K562 (cell line): ENCODE results near the gene HPSE2. TPM values are rescaled to one million over a fixed set of nuclear protein-coding genes. Genes with fewer than 3 reads are reported as not detected.

ENCODE experiments used
- CC2D1A ChIP-seq: fragments of 450-650 bp; IDR thresholded peaks from 2 replicates; pipeline ENCODE4 v1.6.1; 2017; ENCODE audit warnings: mild to moderate bottlenecking
- CCNT2 ChIP-seq: IDR thresholded peaks from 2 replicates; pipeline ENCODE4 v1.6.1; 2011; ENCODE audit warnings: borderline replicate concordance, low read depth, mild to moderate bottlenecking, moderate library complexity, mixed read lengths, low read length; ENCODE audit not compliant: insufficient read length; ENCODE audit errors: extremely low read depth
- ERF ChIP-seq: fragments of 450-650 bp; formaldehyde crosslinking; IDR thresholded peaks from 2 replicates; pipeline ENCODE4 v1.4.0; 2020; ENCODE audit warnings: mild to moderate bottlenecking, mixed read lengths
- GATAD2B ChIP-seq: fragments of 450-650 bp; IDR thresholded peaks from 2 replicates; pipeline ENCODE4 v1.6.1; 2017; ENCODE audit warnings: mild to moderate bottlenecking, borderline replicate concordance
- HDAC2 ChIP-seq: fragments of 450-650 bp; IDR thresholded peaks from 2 replicates; pipeline ENCODE4 v1.6.1; 2016; ENCODE audit warnings: mild to moderate bottlenecking
- HDAC8 ChIP-seq: fragments of 450-650 bp; IDR thresholded peaks from 2 replicates; pipeline ENCODE4 v1.6.1; 2016; ENCODE audit warnings: mild to moderate bottlenecking, missing genetic modification characterization, moderate library complexity, missing compliant biosample characterization
- KDM1A ChIP-seq, 2 experiments: fragments of 450-650 bp; IDR thresholded peaks; 2 replicates each; pipeline ENCODE4 v1.6.1; 2016; ENCODE audit warnings: mild to moderate bottlenecking in 2 of 2
- LEF1 ChIP-seq: fragments of 450-650 bp; IDR thresholded peaks from 2 replicates; pipeline ENCODE4 v1.6.1; 2016; ENCODE audit warnings: mild to moderate bottlenecking
- MAFG ChIP-seq: fragments of 450-650 bp; conservative IDR thresholded peaks from 2 replicates; pipeline ENCODE4 v1.6.1; 2016; ENCODE audit warnings: missing genetic modification characterization, missing compliant biosample characterization
- NCOA4 ChIP-seq: fragments of 450-650 bp; IDR thresholded peaks from 2 replicates; pipeline ENCODE4 v1.6.1; 2018; ENCODE audit warnings: mild to moderate bottlenecking; ENCODE audit not compliant: partially characterized antibody
- NONO ChIP-seq, 2 experiments: fragments of 200-400 bp in 1 of 2; fragments of 450-650 bp in 1 of 2; formaldehyde crosslinking in 1 of 2; IDR thresholded peaks; 2 replicates each; pipeline ENCODE4 v1.6.1; 2017; ENCODE audit warnings: low read depth in 2 of 2, mild to moderate bottlenecking in 2 of 2, moderate library complexity in 2 of 2, low read length in 1 of 2
- SP1 ChIP-seq: sonication (generic); formaldehyde crosslinking; IDR thresholded peaks from 2 replicates; pipeline ENCODE4 v1.8.1; 2022; ENCODE audit warnings: mild to moderate bottlenecking, missing genetic modification reagents
- SRF ChIP-seq, 2 experiments: fragments of 250-450, 450-650 bp in 1 of 2; sonication (Bioruptor Pico) in 1 of 2; sonication (generic) in 1 of 2; formaldehyde crosslinking; IDR thresholded peaks; 2 replicates each; pipeline versions ENCODE4 v1.5.0 to v1.5.1; 2020 to 2022; ENCODE audit warnings: mild to moderate bottlenecking in 1 of 2, missing genetic modification reagents in 1 of 2
- TARDBP ChIP-seq: fragments of 450-650 bp; IDR thresholded peaks from 2 replicates; pipeline ENCODE4 v1.6.1; 2016
- polyA plus RNA-seq, 8 experiments: library from polyadenylated mRNA; depleted of rRNA in 4 of 8; stranded (reverse) in 5 of 8; unstranded in 3 of 8; fragments of >200 nt; fragmentation: Nextera tagmentation in 2 of 8; fragmentation: Illumina TruSeq in 1 of 8; extraction: Ambion mirVana in 2 of 8; extraction: Trizol in 1 of 8; gene quantifications; 2 replicates each; pipeline versions ENCODE4 v1.2.1 to v1.2.3, GENCODE V29; 2011 to 2014; ENCODE audit warnings: inconsistent platforms in 1 of 8, missing spikeins in 1 of 8
- total RNA-seq, 7 experiments: library from RNA; depleted of rRNA in 6 of 7; stranded (reverse); fragments of >200 nt in 6 of 7; fragmentation: Illumina TruSeq in 2 of 7; extraction: Trizol in 2 of 7; gene quantifications; 2 replicates each; pipeline versions ENCODE4 v1.2.1 to v1.2.3, GENCODE V29; 2011 to 2021; ENCODE audit warnings: low replicate concordance in 1 of 7
- TF ChIP-seq, protein P1 (sequence below), 2 experiments: fragments of 450-650 bp in 1 of 2; IDR thresholded peaks; 2 replicates each; pipeline ENCODE4 v1.6.1; 2011 to 2017; ENCODE audit warnings: low read depth in 2 of 2, antibody characterized with exemption in 1 of 2, borderline replicate concordance in 1 of 2, low read length in 1 of 2, mild to moderate bottlenecking in 1 of 2, mixed read lengths in 1 of 2; ENCODE audit not compliant: control insufficient read depth in 1 of 2
- TF ChIP-seq, protein P2 (sequence below), 3 experiments: fragments of 200-800 bp in 1 of 3; fragments of 250-450 bp in 1 of 3; fragments of 450-650 bp in 1 of 3; sonication (Bioruptor Pico) in 1 of 3; sonication (Bioruptor generic) in 1 of 3; formaldehyde crosslinking in 1 of 3; IDR thresholded peaks; 2 replicates each; pipeline versions ENCODE4 v1.6.1 to v1.8.0; 2016 to 2022; ENCODE audit warnings: mild to moderate bottlenecking in 2 of 3, missing genetic modification characterization in 2 of 3, missing compliant biosample characterization in 1 of 3, moderate library complexity in 1 of 3
- TF ChIP-seq, protein P3 (sequence below), 2 experiments: fragments of 200-800 bp in 1 of 2; sonication (Bioruptor generic) in 1 of 2; sonication (generic) in 1 of 2; formaldehyde crosslinking in 1 of 2; IDR thresholded peaks in 1 of 2; conservative IDR thresholded peaks in 1 of 2; 2 replicates each; pipeline versions ENCODE4 v1.5.0 to v1.6.1; 2016 to 2020; ENCODE audit warnings: missing compliant biosample characterization in 1 of 2, missing genetic modification characterization in 1 of 2, missing genetic modification reagents in 1 of 2
- TF ChIP-seq, protein P4 (sequence below): sonication (generic); IDR thresholded peaks from 2 replicates; pipeline ENCODE4 v1.6.1; 2016

The HPSE2 gene
- total and polyA plus RNA-seq, 9 of the 15 experiments (the other 6 are each of a cell fraction or from before 2014, with no cell fraction given), result 0.03 to 0.10 (median 0.04) TPM; not detected in 2

DNA sequence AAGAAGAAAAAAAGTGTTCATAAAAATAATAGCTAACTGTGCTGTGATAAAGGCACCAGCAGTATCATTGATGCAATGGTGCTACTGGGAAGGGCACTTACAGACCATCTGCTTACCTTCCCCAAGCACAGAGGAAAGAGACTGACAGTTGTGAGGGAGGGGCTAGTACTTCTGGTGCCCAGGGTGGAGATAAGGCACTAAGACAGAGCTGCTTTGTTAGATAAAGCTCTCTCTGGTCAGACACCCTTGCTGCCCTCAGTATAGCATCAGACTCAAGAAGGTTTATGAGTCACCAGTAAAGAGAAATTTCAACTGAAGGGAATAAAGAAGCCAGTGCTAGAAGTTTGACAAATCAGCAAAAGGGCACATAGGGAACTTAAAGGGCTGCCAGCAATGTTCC is 325.6 kb downstream of the HPSE2 start (continued):
- TF ChIP-seq NONO (IDR thresholded peaks at IDR 0.05; ENCODE audit: low read depth in 2 of 2, low read length in 1 of 2) (0 out of 4 replicates have a peak, but pooled peaks of 1 of the 2 experiments have one; percentile 41), GATAD2B (peak; percentile 80), SP1 (CRISPR knock-in tag) (no peak; the same call in 1 of the 2 replicates), SRF (CRISPR knock-in tag; IDR thresholded peaks at IDR 0.05) (peak in 1 of 2 experiments; percentile 19; a peak in 1 of 4 replicates), CC2D1A (peak; percentile 93), MAFG (0 out of 2 replicates have a peak, but pooled peaks have one; percentile 41), TARDBP (no peak), LEF1 (peak; percentile 88), KDM1A (IDR thresholded peaks at IDR 0.05) (peak; percentile 78 to 85), HDAC8 (tag) (no peak), HDAC2 (peak; percentile 88), ERF (CRISPR knock-in tag) (no peak), CCNT2 (peak; percentile 49), NCOA4 (peak; percentile 22)
- TF ChIP-seq, protein P1, sequence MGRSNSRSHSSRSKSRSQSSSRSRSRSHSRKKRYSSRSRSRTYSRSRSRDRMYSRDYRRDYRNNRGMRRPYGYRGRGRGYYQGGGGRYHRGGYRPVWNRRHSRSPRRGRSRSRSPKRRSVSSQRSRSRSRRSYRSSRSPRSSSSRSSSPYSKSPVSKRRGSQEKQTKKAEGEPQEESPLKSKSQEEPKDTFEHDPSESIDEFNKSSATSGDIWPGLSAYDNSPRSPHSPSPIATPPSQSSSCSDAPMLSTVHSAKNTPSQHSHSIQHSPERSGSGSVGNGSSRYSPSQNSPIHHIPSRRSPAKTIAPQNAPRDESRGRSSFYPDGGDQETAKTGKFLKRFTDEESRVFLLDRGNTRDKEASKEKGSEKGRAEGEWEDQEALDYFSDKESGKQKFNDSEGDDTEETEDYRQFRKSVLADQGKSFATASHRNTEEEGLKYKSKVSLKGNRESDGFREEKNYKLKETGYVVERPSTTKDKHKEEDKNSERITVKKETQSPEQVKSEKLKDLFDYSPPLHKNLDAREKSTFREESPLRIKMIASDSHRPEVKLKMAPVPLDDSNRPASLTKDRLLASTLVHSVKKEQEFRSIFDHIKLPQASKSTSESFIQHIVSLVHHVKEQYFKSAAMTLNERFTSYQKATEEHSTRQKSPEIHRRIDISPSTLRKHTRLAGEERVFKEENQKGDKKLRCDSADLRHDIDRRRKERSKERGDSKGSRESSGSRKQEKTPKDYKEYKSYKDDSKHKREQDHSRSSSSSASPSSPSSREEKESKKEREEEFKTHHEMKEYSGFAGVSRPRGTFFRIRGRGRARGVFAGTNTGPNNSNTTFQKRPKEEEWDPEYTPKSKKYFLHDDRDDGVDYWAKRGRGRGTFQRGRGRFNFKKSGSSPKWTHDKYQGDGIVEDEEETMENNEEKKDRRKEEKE (IDR thresholded peaks at IDR 0.05; ENCODE audit: borderline replicate concordance in 1 of 2, control insufficient read depth in 1 of 2, low read depth in 2 of 2, low read length in 1 of 2), result 0 out of 4 replicates have a peak, but pooled peaks of 1 of the 2 experiments have one; percentile 29
- TF ChIP-seq, protein P2, sequence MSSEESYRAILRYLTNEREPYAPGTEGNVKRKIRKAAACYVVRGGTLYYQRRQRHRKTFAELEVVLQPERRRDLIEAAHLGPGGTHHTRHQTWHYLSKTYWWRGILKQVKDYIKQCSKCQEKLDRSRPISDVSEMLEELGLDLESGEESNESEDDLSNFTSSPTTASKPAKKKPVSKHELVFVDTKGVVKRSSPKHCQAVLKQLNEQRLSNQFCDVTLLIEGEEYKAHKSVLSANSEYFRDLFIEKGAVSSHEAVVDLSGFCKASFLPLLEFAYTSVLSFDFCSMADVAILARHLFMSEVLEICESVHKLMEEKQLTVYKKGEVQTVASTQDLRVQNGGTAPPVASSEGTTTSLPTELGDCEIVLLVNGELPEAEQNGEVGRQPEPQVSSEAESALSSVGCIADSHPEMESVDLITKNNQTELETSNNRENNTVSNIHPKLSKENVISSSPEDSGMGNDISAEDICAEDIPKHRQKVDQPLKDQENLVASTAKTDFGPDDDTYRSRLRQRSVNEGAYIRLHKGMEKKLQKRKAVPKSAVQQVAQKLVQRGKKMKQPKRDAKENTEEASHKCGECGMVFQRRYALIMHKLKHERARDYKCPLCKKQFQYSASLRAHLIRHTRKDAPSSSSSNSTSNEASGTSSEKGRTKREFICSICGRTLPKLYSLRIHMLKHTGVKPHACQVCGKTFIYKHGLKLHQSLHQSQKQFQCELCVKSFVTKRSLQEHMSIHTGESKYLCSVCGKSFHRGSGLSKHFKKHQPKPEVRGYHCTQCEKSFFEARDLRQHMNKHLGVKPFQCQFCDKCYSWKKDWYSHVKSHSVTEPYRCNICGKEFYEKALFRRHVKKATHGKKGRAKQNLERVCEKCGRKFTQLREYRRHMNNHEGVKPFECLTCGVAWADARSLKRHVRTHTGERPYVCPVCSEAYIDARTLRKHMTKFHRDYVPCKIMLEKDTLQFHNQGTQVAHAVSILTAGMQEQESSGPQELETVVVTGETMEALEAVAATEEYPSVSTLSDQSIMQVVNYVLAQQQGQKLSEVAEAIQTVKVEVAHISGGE (CRISPR knock-in tag; IDR thresholded peaks at IDR 0.05), result peak in 1 of 3 experiments; percentile 57; a peak in 1 of 6 replicates
- TF ChIP-seq, protein P3, sequence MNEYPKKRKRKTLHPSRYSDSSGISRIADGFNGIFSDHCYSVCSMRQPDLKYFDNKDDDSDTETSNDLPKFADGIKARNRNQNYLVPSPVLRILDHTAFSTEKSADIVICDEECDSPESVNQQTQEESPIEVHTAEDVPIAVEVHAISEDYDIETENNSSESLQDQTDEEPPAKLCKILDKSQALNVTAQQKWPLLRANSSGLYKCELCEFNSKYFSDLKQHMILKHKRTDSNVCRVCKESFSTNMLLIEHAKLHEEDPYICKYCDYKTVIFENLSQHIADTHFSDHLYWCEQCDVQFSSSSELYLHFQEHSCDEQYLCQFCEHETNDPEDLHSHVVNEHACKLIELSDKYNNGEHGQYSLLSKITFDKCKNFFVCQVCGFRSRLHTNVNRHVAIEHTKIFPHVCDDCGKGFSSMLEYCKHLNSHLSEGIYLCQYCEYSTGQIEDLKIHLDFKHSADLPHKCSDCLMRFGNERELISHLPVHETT (CRISPR knock-in tag; conservative IDR thresholded peaks at IDR 0.05 in 1 of 2, IDR thresholded peaks at IDR 0.05 in 1 of 2), result peak in 1 of 2 experiments; percentile 74; a peak in 2 of 4 replicates
- TF ChIP-seq, protein P4, sequence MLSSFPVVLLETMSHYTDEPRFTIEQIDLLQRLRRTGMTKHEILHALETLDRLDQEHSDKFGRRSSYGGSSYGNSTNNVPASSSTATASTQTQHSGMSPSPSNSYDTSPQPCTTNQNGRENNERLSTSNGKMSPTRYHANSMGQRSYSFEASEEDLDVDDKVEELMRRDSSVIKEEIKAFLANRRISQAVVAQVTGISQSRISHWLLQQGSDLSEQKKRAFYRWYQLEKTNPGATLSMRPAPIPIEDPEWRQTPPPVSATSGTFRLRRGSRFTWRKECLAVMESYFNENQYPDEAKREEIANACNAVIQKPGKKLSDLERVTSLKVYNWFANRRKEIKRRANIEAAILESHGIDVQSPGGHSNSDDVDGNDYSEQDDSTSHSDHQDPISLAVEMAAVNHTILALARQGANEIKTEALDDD, result peak; percentile 76
